B cell (primary cell): Measurements from ENCODE around the gene MIR17HG.
"Not testable (repeated sequence)": the region's sequence is repeated elsewhere in the genome, so short reads cannot be mapped to it uniquely, and the experiment has no call there.

Experiments
- CTCF ChIP-seq: fragments of 200-600 bp; IDR thresholded peaks from one replicate; pipeline ENCODE4 v1.8.0; 2022; ENCODE audit warnings: antibody characterized with exemption, mild to moderate bottlenecking
- EZH2 ChIP-seq: IDR thresholded peaks from 2 replicates; pipeline ENCODE4 v1.6.1; 2012; ENCODE audit warnings: borderline replicate concordance, low read depth, mild to moderate bottlenecking, moderate library complexity, low read length; ENCODE audit not compliant: insufficient read depth, poor library complexity, severe bottlenecking

DNA sequence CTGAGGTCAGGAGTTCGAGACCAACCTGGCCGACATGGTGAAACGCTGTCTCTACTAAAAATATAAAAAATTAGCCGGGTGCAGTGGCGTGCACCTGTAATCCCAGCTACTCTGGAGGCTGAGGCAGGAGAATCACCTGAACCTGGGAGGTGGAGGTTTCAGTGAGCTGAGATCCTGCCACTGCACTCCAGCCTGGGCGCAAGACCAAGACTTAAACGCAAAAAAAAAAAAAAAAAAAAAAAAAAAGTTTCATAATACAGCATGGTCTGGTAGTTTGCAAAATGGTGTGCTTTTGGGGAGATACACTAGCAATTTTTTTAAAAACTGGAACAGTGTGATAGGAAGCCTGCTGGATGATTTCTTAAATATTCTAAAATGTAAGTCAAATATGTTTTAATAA is 5.4 kb downstream of the MIR17HG start:
- not testable (repeated sequence) for TF ChIP-seq EZH2, CTCF
